A549 (cell line): Measurements from ENCODE around the gene SLC35F3. TPM values are rescaled to one million over a fixed set of nuclear protein-coding genes. Genes with fewer than 3 reads are reported as not detected.

Source experiments
- ATAC-seq, 2 experiments: fragments of 200-7000 bp in 1 of 2; fragments of >200 bp in 1 of 2; cut with Nextera tagmentation in 1 of 2; cut with Tn5 transposase in 1 of 2; 3 replicates each; pipeline versions ENCODE4 v1.8.0 to v1.9.1; 2018 to 2020; ENCODE audit warnings: mild to moderate bottlenecking in 1 of 2, moderate library complexity in 1 of 2
- CTCF ChIA-PET: fragments of 300-600 bp; sonication (Branson Sonifier 250); formaldehyde crosslinking; extraction: SDS; loops from one replicate; lab custom pipeline; 2021; ENCODE audit warnings: antibody characterized with exemption, inconsistent platforms; lab: Yijun Ruan, JAX
- POLR2A ChIA-PET: fragments of 350-600 bp; formaldehyde crosslinking; extraction: SDS; loops from one replicate; lab custom pipeline; 2021; ENCODE audit warnings: antibody characterized with exemption, inconsistent platforms; lab: Yijun Ruan, JAX
- DNase-seq, 2 experiments: peaks; one replicate each; pipeline versions ENCODE4 v3.0.0 to v3.0.0-alpha.2; 2011 to 2016; ENCODE audit warnings: low read depth in 1 of 2, low spot score in 1 of 2
- FAIRE-seq: peaks from 2 replicates; lab custom pipeline; 2011; peaks lifted over from hg19 to GRCh38; lab: Jason Lieb, UNC
- H3K27ac ChIP-seq, 2 experiments: fragments of >200 bp; sonication (Bioruptor Twin); formaldehyde crosslinking; 3 replicates each; pipeline ENCODE4 v1.5.1; 2016 to 2017
- H3K4me1 ChIP-seq: fragments of >200 bp; sonication (Bioruptor Twin); formaldehyde crosslinking; 3 replicates; pipeline ENCODE4 v1.6.1; 2016
- H3K4me2 ChIP-seq: fragments of >200 bp; sonication (Bioruptor Twin); formaldehyde crosslinking; 3 replicates; pipeline ENCODE4 v1.6.1; 2016
- H3K4me3 ChIP-seq: fragments of >200 bp; sonication (Bioruptor Twin); formaldehyde crosslinking; 3 replicates; pipeline ENCODE4 v1.5.1; 2016
- H3K9me3 ChIP-seq: fragments of >200 bp; sonication (Bioruptor Twin); formaldehyde crosslinking; 3 replicates; pipeline ENCODE4 v1.6.1; 2016
- CHD4 ChIP-seq: fragments of 200-600 bp; sonication (generic); IDR thresholded peaks from 2 replicates; pipeline ENCODE4 v1.6.1; 2016; ENCODE audit warnings: antibody characterized with exemption, mild to moderate bottlenecking, borderline replicate concordance
- EHF ChIP-seq: fragments of 250-450 bp; sonication (Bioruptor Pico); IDR thresholded peaks from 2 replicates; pipeline ENCODE4 v1.5.0; 2020; ENCODE audit warnings: mild to moderate bottlenecking
- ELK1 ChIP-seq: fragments of 150-350 bp; IDR thresholded peaks from 2 replicates; pipeline ENCODE4 v1.6.1; 2014; ENCODE audit warnings: low read depth, mild to moderate bottlenecking, low read length
- EP300 ChIP-seq, 2 experiments: fragments of >200 bp; sonication (Bioruptor Twin); formaldehyde crosslinking; IDR thresholded peaks; 2 replicates in 1 of 2; 3 replicates in 1 of 2; pipeline ENCODE4 v1.6.1; 2016 to 2017
- FOXS1 ChIP-seq: fragments of 250-450 bp; sonication (Bioruptor Pico); IDR thresholded peaks from 2 replicates; pipeline ENCODE4 v1.5.0; 2020; ENCODE audit warnings: mild to moderate bottlenecking, moderate library complexity
- HEYL ChIP-seq: fragments of 250-450 bp; sonication (Bioruptor Pico); IDR thresholded peaks from 2 replicates; pipeline ENCODE4 v1.8.0; 2021; ENCODE audit warnings: mild to moderate bottlenecking, moderate library complexity
- HOXB13 ChIP-seq: fragments of 250-450 bp; sonication (Bioruptor Pico); IDR thresholded peaks from 2 replicates; pipeline ENCODE4 v1.5.0; 2020; ENCODE audit warnings: low read depth, mild to moderate bottlenecking, moderate library complexity
- JUN ChIP-seq, 2 experiments: fragments of >200 bp; sonication (Bioruptor Twin); formaldehyde crosslinking; IDR thresholded peaks; 2 replicates in 1 of 2; 3 replicates in 1 of 2; pipeline ENCODE4 v1.6.1; 2016 to 2017
- MAZ ChIP-seq: fragments of 150-350 bp; IDR thresholded peaks from 2 replicates; pipeline ENCODE4 v1.6.1; 2014; ENCODE audit warnings: antibody characterized with exemption, low read depth, low read length, borderline replicate concordance
- MYC ChIP-seq: IDR thresholded peaks from 2 replicates; pipeline ENCODE4 v1.6.1; 2012; ENCODE audit warnings: mild to moderate bottlenecking, inconsistent platforms, low read length, improper control_type of control experiment, borderline replicate concordance
- NPAS2 ChIP-seq: fragments of 250-450 bp; sonication (Bioruptor Pico); IDR thresholded peaks from 2 replicates; pipeline ENCODE4 v1.8.0; 2022; ENCODE audit warnings: mild to moderate bottlenecking, moderate library complexity, borderline replicate concordance
- NR3C1 ChIP-seq: fragments of >200 bp; sonication (Bioruptor Twin); formaldehyde crosslinking; IDR thresholded peaks from 3 replicates; pipeline ENCODE4 v1.6.1; 2017
- RAD21 ChIP-seq, 2 experiments: fragments of >200 bp in 1 of 2; sonication (Bioruptor Twin) in 1 of 2; formaldehyde crosslinking in 1 of 2; IDR thresholded peaks in 1 of 2; conservative IDR thresholded peaks in 1 of 2; 2 replicates in 1 of 2; 3 replicates in 1 of 2; pipeline ENCODE4 v1.6.1; 2012 to 2018; ENCODE audit warnings: inconsistent platforms in 1 of 2
- REST ChIP-seq: fragments of 200-600 bp; sonication (generic); IDR thresholded peaks from 2 replicates; pipeline ENCODE4 v1.6.1; 2016; ENCODE audit warnings: antibody characterized with exemption, mild to moderate bottlenecking, moderate library complexity
- WGBS: methylation state at CpG from one replicate; pipeline ENCODE4 v1.1.6; 2017; ENCODE audit errors: missing lambda C conversion rate; 5-methylcytosine and 5-hydroxymethylcytosine counted together
- polyA plus RNA-seq, 4 experiments: library from polyadenylated mRNA; depleted of rRNA in 3 of 4; stranded (reverse); fragments of >200 nt; fragmentation: RNase III in 1 of 4; extraction: RNeasy Plus Mini Kit Qiagen cat#74134 plus additional on column Dnase treatment in 1 of 4; gene quantifications; 2 replicates in 3 of 4; 3 replicates in 1 of 4; pipeline ENCODE4 v1.2.3, GENCODE V29; 2011 to 2017
- TF ChIP-seq, protein P1 (sequence below): IDR thresholded peaks from 2 replicates; pipeline ENCODE4 v1.6.1; 2012
- TF ChIP-seq, protein P2 (sequence below): IDR thresholded peaks from 2 replicates; pipeline ENCODE4 v1.6.1; 2012
- TF ChIP-seq, protein P3 (sequence below): fragments of >200 bp; sonication (Bioruptor Twin); formaldehyde crosslinking; IDR thresholded peaks from 3 replicates; pipeline ENCODE4 v1.5.1; 2016
- TF ChIP-seq, protein P4 (sequence below): IDR thresholded peaks from 2 replicates; pipeline ENCODE4 v1.6.1; 2012; ENCODE audit warnings: low read depth, borderline replicate concordance
- TF ChIP-seq, protein P5 (sequence below): fragments of >200 bp; sonication (Bioruptor Twin); formaldehyde crosslinking; IDR thresholded peaks from 3 replicates; pipeline ENCODE4 v1.6.1; 2016

Gene SLC35F3
- polyA plus RNA-seq, 2 of the 4 experiments (the other 2 are of a cell fraction), result 5.5 to 7.8 TPM

- peaks cover 21% of the 10 kb centered on the region; the same call in 2 of the 3 replicates for H3K4me1 ChIP-seq
- H3K4me2 ChIP-seq, result no peak overlapping the region
- FAIRE-seq (no peak), ATAC-seq (no peak), DNase-seq (no peak)
- ChIA-PET CTCF (no interaction called here), POLR2A (no interaction called here)
- TF ChIP-seq, protein P1, sequence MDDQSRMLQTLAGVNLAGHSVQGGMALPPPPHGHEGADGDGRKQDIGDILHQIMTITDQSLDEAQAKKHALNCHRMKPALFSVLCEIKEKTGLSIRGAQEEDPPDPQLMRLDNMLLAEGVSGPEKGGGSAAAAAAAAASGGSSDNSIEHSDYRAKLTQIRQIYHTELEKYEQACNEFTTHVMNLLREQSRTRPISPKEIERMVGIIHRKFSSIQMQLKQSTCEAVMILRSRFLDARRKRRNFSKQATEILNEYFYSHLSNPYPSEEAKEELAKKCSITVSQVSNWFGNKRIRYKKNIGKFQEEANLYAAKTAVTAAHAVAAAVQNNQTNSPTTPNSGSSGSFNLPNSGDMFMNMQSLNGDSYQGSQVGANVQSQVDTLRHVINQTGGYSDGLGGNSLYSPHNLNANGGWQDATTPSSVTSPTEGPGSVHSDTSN, result no peak
- TF ChIP-seq NPAS2 (CRISPR knock-in tag) (no peak), EHF (no peak), MAZ (no peak), REST (no peak), FOXS1 (CRISPR knock-in tag) (no peak), ELK1 (no peak), EP300 (IDR thresholded peaks at IDR 0.05) (no peak), HOXB13 (CRISPR knock-in tag) (no peak), HEYL (CRISPR knock-in tag) (no peak), JUN (IDR thresholded peaks at IDR 0.05) (no peak), NR3C1 (no peak), MYC (no peak), CHD4 (no peak), RAD21 (conservative IDR thresholded peaks at IDR 0.05 in 1 of 2, IDR thresholded peaks at IDR 0.05 in 1 of 2) (no peak)
- TF ChIP-seq, protein P2, sequence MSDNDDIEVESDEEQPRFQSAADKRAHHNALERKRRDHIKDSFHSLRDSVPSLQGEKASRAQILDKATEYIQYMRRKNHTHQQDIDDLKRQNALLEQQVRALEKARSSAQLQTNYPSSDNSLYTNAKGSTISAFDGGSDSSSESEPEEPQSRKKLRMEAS, result no peak
- TF ChIP-seq, protein P3, sequence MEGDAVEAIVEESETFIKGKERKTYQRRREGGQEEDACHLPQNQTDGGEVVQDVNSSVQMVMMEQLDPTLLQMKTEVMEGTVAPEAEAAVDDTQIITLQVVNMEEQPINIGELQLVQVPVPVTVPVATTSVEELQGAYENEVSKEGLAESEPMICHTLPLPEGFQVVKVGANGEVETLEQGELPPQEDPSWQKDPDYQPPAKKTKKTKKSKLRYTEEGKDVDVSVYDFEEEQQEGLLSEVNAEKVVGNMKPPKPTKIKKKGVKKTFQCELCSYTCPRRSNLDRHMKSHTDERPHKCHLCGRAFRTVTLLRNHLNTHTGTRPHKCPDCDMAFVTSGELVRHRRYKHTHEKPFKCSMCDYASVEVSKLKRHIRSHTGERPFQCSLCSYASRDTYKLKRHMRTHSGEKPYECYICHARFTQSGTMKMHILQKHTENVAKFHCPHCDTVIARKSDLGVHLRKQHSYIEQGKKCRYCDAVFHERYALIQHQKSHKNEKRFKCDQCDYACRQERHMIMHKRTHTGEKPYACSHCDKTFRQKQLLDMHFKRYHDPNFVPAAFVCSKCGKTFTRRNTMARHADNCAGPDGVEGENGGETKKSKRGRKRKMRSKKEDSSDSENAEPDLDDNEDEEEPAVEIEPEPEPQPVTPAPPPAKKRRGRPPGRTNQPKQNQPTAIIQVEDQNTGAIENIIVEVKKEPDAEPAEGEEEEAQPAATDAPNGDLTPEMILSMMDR, result no peak
- TF ChIP-seq, protein P4, sequence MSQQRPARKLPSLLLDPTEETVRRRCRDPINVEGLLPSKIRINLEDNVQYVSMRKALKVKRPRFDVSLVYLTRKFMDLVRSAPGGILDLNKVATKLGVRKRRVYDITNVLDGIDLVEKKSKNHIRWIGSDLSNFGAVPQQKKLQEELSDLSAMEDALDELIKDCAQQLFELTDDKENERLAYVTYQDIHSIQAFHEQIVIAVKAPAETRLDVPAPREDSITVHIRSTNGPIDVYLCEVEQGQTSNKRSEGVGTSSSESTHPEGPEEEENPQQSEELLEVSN, result no peak
- TF ChIP-seq, protein P5, sequence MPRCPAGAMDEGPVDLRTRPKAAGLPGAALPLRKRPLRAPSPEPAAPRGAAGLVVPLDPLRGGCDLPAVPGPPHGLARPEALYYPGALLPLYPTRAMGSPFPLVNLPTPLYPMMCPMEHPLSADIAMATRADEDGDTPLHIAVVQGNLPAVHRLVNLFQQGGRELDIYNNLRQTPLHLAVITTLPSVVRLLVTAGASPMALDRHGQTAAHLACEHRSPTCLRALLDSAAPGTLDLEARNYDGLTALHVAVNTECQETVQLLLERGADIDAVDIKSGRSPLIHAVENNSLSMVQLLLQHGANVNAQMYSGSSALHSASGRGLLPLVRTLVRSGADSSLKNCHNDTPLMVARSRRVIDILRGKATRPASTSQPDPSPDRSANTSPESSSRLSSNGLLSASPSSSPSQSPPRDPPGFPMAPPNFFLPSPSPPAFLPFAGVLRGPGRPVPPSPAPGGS, result no peak
- H3K9me3 ChIP-seq, result no peaks in the 10 kb centered on the region
- no peak overlapping the region for H3K27ac ChIP-seq
- WGBS, result 90% methylated on average over 4 of the region's 4 CpGs
- no peak overlapping the region for H3K4me3 ChIP-seq
Measured at GRCh38 chr1:234265321-234265720, 360.8 kb downstream of the SLC35F3 start.
